ENCODE measurements around the gene TRIM24.
A peak's percentile ranks its signal among the peaks of the same experiment; 100 is the strongest.

The TRIM24 gene

DNA sequence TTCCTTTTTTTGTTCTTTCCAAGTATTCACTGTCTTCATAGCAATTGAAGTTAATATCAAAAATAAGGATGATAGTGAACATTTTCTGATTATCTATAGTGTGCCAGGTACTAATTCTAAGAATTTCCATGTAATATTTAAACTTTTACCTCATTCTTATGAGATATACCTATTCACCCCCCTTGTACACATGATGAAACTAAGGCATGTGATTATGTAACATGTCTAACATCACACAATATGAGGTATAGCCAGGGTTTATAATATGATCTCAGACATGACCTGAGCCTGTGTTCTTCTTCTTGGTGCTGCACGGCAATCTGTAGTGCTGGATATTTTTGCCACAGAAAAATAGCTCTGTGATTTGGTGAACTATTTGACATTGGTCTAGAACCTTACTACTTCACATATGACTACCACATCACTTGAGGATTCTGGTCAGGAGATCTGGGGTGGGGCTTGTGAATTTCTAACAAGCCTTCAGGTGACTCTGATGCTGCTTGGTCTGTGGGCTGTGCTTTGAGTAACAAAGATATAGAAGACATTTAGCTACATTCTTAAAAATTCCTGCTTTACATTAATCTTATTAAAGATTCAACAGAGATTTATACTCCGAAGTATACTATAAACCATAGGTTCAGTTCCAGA lies 79.1 kb downstream of the TRIM24 start:
- no peak for DNase-seq

DNA sequence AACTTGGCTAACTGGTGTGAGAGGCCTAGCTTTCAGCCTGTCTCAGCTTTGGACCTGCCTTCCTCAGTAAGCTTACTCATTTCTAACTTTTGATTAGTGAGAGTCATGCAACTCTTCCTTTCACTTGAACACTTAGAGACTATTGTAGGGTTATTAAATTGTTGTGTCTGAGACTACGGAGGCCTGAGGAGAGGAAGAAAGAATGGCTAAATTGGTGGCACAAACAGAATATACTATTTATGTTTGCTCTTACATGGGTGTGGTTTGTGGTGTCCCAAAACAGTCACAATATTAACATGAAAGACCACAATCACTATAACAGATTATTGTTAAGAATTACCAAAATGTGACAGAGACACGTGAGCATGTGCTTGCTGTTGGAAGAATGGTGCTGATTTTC lies 82.1 kb downstream of the TRIM24 start:
- DNase-seq = peak in 1 of 5 donors; percentile 37

DNA sequence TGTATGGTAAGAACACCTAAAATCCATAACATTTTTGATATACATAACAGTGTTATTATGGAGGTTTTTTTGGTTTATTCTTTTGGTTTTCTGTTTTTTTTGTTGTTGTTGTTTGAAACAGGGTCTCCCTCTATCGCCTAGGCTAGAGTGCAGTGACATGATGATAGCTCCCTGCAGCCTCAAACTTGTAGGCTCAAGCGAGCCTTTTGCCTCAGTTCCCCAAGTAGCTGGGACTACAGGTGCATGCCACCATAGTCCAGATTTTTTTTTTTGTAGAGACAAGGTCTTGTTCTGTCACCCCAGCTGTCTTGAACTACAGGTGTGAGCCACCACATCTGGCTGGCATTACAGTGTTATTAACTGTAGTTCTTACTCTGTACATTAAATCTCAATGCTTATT lies 83.7 kb downstream of the TRIM24 start:
- no peak for DNase-seq

DNA sequence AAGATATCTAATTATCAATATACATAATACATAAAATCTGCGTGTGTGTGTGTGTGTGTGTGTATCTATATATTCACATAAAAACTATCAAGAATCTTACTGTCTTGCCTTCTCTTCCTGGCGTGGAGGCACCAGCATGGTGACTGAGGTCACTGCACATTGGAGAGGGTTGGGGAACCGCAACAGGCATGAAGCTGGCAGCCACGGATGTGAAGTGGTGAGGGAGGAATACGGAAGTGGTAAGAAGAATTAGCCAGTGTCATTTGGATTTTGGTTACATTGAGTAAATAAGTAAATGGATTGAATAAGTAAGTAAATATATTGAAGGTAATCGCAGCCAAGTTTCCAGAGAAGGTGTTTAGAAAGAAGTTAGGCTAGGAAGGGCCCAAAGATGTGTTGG lies 85.1 kb downstream of the TRIM24 start:
- DNase-seq = no peak

DNA sequence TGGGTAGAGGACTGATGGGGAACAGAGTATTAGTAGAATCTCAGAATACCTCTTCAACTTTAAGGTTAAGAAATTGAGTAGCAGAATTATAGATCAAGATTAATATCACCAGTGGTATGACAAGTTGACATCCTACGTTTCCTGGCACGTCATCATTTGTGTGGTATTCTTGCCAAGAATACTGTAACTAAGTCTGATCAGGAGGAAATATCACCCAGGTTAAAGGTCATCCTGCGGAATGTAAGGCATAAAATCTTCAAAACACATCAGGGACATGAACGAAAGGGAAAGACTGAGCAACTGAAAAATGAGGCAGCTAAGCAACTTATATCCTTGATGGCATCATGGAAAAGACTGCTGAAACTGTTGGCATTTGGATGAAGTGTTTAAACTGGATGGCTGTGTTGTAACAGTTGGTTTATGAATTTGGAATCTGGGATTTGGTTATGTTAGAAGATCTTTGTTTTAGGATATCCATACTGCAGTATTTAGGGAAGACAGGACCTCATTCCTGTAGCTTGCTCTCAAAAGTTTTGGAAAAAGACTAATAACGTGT lies 86.1 kb downstream of the TRIM24 start:
- no peak for DNase-seq

DNA sequence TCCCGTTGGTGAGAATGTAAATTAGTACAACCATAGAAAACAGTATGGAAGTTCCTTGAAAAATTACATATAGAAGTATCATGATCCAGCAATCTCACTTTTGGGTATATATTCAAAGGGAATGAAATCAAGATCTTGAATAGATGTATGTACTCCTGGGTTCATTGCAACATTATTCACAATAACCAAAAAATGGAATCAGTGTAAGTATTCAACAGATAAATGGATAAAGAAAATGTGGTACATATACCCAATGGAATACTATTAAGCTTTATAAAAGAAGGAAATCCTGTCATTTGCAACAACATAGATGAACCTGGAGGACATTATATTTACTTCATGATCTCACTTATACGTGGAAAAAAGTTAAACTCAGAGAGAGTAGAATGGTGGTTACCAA lies 86.8 kb downstream of the TRIM24 start:
- no peak for DNase-seq

DNA sequence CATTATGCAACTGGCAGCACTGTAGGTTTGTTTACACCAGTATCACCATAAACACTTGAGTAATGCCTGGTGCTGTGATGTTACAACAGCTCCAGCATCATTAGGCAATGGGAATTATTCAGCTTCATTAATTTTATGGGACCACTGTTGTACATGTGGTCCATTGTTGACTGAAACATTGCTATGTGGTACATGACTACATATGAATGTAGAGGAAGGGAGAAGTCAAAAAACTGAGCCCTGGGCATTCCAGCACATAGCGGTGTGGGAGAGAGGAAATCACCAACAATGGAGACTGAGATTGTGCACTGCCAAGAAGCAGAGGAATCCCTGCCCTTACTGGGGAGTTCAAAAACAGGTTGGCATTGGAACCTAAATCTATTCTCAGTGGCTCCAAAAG lies 89.0 kb downstream of the TRIM24 start:
- no peak for DNase-seq

DNA sequence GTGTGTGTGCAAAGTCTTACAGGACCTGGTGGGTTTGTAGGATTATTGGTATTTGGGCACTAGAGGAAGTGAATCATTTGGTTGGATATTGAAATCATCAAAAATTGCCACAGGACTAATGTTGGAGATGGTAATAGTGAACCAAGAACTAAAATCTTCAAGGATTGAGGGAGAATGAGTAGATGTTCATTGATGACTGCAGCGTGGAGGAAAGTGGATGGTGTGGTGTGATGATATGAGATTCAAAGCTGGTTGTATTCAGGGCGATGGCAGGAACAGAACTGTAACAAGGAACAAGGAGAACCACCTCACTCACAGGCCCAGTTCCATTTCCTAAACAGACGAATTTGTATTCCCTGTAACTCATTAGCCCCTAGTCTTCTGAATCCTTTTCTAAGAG lies 90.3 kb downstream of the TRIM24 start:
- no peak for DNase-seq

DNA sequence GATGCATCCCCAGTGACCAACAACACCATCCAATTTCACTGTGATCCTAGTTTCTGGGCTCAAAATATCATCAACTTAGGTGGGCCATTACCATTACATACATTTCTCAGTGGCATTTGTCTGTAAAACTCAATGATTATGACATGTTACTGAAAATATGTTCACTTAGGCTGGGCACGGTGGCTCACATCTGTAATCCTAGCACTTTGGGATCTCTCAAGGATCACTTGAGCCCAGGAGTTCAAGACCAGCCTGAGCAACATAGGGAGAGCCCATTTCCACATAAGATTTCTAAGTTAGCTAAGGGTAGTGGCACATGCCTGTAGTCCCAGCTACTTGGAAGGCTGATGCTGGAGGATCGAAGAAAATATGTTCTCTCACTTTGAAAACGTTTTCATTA lies 91.0 kb downstream of the TRIM24 start:
- no peak for DNase-seq

DNA sequence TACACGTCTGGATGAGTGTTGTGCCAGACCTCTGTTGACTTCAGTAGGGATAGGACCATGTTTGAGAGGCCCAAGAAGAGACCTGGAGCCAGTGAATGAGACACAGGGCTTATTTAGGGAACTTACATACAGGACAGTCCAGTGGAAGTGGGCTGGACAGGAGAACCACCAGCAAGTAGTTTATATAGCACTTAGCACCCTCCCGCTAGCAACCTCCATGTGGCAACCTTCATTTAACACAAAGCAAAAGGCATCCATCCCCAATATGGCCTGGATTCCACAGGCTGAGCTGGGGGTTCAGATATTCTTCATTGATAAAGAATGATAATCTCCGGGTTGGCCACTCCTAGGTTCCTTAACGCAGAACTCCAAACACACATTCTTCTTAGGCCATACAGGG lies 93.7 kb downstream of the TRIM24 start:
- DNase-seq = no peak

DNA sequence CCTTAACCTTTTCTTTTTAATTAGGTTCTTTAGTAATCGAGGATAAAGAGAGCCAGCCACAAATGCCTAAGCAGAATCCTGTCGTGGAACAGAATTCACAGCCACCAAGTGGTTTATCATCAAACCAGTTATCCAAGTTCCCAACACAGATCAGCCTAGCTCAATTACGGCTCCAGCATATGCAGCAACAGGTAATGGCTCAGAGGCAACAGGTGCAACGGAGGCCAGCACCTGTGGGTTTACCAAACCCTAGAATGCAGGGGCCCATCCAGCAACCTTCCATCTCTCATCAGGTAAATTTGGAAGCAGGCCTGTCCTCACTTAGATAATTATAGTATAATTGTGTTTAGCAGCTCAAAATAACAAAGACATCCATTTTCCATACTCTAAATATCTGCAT lies 94.6 kb downstream of the TRIM24 start:
- DNase-seq = no peak

DNA sequence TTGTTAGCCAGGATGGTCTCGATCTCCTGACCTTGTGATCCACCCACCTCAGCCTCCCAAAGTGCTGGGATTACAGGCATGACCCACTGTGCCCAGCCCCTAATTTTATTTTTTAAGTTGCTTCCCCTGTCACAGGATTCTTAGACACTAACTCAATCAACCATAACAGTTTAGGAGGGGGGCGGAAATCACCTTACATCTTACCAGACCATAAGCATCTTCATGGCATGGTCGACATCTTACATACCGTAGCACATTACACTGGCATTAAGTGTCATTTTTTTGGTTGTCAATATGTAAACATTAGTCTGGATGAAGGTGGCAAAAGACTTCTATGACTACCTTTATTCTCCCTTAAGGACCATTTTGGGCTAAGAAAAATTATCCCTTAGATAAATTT lies 95.6 kb downstream of the TRIM24 start:
- DNase-seq = no peak

DNA sequence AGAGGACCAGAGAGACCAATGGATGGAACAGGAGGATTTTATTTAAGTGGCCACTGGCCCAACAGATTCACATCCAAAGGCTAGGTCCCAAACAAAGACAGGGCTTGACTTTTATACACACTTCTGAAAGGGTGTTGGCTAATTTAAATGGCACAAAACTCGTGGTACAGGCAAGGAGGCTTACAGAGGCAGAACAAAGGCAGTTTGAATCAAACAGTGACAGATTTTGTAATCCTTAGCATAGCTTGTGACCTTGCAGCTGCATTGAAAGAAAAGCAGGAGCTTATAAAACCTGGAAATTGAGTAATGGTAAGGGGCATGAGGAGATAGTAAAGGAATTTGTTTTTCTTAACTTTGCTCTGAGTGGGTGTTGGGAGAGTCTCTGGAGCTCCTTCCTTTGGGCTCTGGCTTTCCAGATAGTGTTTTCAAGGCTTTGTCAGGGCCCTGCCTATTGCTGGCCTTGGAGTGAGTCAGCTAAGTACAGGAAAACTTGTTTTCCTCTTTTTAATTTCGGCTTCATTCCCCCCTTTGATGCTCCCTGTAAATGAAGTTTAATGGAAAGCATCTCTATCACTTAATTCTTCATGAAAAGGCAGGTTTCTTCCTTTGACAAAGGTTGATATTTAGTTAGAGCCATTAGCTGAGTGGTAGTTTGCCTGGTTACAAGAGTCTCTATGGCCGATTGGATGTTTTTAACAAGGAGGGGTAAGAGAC lies 96.9 kb downstream of the TRIM24 start:
- DNase-seq = no peak

DNA sequence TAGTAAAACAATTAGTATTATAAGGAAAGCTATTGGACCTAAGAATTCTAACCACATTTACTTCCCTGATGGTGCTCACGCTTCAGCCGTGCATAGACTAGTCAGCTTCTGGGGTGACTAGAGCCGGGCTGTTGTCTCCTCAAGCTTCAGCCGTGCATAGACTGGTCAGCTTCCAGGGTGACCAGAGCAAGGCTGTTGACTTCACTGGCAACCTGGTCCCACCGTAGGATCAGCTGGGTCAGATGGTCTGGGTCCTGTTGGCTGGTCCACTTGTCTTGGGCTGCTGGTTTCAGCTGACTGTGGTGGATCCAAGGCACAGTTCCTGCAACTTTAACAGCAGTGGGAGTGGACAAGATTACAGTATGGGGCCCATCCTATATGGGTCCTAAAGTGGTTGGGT lies 99.4 kb downstream of the TRIM24 start:
- DNase-seq = no peak

DNA sequence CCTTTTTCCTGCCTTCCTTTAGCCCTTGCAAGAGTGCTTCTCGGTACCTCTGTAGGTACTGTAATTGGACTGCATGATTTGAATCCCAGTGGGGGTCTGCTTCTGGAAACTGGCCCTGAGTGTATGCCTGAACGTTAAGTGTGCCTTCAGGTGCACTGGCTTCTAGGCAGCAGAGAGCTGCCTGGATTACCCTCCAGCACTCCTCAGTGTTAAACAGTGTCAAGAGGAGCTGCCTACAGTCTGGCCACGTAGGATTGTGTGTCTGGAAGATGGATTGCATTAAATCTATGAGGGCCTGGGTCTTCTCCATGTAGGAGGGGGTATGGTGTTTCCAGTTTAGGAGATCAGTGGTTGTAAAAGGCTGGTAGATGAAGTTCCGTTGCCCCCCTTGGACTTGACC lies 103.7 kb downstream of the TRIM24 start:
- DNase-seq = no peak

DNA sequence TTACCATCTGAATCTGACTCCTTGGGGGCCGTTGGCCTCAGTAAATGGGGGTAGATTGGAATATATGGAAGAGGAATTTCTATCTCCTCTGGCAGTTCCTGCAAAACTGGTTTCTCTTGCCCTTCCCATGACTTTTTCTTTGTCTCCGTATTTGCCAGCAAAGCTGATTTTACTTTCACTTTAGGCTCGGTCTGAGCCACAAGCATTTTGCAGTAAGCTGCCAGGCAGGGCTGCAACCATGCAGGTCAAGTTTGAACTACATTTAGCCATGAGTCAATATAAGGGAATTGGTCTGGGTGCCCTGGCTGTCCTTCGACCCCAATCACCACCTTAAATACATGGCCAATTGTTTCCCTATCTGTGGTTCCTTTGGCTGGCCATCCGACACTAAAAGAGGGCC lies 104.3 kb downstream of the TRIM24 start:
- no peak for DNase-seq

DNA sequence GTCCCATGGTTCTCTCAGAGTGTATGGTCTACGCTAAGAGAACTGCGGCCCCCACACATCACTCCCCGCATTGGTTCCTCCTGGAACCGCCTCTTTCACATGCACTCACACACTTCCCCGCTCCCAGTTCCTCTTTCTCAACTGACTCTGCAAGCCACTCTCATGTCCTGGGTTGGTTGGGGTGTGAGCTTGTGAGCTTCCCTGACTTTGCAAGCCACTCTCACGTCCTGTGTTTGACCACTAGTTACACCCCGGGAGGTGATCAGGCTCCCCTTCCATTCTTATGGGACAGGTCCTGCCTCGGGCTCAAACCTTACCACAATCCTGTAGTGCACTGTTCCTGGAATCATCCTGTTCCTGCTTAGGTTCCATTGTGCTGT lies 105.0 kb downstream of the TRIM24 start:
- DNase-seq = no peak

DNA sequence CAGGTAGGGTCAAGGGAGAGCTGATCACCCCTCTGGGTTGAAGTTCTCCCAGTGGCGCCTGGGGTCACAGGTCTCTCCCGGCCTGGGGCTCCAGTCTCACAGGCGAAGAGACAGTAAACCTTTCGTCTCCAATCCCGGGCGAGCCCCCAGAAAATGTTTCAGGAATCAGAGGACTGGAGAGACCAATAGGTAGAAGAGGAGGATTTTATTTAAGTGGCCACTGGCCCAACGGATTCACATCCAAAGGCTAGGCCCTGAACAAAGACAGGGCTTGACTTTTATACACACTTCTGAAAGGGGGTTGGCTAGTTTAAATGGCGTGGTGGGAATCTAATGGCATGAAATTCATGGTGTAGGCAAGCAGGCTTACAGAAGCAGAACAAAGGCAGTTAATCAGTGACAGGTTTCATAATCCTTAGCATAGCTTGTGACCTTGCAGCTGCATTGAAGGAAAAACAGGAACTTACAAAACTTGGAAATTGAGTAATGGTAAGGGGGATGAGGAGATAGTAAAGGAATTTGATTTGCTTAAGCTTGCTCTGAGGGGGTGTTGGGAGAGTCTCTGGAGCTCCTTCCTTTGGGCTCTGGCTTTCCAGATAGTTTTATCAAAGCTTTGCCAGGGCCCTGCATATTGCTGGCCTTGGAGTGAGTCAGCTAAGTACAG lies 105.5 kb downstream of the TRIM24 start:
- DNase-seq = no peak

DNA sequence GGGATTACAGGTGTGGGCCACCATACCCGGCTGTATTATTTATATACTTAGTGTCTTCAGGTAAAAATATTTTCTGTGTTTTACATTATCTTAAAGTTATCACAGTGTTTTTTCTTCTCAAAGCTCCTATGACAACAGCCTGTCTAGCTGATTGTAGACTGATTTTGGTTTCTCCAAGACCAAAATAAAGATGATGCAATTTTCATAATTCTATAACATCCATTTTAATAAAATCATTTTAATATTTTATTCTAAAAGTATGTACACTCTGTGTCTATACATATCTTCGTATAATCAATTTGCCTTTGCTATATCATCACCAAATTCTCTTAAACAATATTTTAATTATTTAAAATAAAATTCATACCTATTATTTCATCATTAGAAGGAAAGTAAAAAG lies 108.6 kb downstream of the TRIM24 start:
- DNase-seq = no peak

DNA sequence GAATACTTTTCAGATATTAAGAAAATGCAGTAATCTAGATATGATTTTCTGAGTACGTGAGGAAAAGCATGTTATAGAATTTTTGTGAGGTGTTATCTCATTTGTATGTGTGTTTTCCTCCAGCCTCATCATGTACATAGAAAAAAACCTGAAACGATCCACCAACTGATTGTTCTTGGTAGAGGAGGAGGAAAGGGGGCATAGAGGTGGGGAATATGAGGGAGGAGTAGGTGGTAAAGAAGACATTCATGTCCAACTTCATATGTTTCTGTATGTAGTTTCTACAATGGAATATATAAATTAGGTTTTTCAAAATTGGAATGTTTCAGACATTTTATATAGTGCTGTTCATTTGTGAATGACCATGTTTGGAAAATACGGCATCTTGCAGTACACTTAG lies 109.4 kb downstream of the TRIM24 start:
- DNase-seq = no peak

DNA sequence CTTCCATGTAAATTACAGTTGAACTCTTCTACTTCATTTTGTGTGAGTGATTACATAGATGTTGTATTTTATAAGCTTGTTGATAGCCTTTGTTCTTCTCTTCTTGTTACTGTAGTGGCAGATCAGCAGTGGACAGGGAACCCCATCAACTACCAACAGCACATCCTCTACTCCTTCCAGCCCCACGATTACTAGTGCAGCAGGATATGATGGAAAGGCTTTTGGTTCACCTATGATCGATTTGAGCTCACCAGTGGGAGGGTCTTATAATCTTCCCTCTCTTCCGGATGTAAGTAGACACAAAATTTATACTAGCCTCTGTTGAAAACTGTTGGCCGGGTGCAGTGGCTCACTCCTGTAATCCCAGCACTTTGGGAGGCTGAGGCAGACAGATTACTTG lies 110.7 kb downstream of the TRIM24 start:
- DNase-seq = no peak

DNA sequence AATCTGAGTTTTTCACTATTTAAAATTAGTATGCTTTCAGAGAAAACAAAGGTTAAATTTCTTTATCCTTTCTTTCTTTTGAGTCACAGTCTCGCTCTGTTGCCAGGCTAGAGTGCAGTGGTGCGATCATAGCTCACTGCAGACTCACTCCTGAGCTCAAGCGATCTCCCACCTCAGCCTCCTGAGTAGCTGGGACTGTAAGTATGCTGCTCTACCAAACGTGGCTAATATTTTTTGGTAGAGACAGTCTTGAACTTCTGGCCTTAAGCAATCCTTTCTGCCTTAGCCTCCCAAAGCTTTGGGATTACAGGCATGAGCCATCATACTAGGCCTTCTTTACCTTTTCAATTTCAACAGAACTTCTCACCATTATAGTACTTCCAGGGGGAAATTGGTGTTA lies 113.7 kb downstream of the TRIM24 start:
- DNase-seq = no peak

DNA sequence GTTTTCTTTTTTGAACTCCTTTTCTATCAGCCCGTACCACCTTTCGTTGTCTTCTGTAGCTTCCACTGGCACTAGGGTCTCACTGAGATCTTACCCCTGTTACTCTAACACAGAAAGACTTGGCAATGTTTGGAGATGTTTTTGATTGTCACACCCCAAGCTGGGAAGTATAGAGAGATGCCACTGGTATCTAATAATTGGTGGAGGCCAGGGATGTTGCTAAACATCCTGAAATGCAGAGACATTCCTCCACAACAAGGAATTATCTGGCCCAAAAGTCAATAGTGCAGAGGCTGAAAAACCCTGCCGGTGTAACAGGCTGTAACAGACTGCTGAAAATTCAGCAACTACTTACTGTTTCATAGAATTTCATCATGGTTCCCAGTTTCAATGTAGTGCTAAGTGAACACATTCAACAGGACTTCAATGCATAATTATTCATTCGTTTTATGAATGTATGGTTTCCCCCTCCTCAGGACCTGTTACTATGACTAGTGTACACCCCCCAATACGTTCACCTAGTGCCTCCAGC lies 115.9 kb downstream of the TRIM24 start:
- DNase-seq = no peak

DNA sequence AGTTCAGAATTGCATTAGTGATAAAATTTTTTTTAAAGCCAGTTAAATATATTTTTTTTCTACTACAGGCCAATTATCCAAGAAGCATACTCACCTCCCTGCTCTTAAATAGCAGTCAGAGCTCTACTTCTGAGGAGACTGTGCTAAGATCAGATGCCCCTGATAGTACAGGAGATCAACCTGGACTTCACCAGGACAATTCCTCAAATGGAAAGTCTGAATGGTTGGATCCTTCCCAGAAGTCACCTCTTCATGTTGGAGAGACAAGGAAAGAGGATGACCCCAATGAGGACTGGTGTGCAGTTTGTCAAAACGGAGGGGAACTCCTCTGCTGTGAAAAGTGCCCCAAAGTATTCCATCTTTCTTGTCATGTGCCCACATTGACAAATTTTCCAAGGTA lies 119.1 kb downstream of the TRIM24 start:
- DNase-seq = no peak

Data from T-helper 1 cell (primary cell).